PFSK-1 (cell line): ENCODE results near the gene FMC1.

ENCODE experiments used
- FOXP2 ChIP-seq: optimal IDR thresholded peaks from 2 replicates; pipeline ENCODE3; 2011; ENCODE audit warnings: borderline replicate concordance, control low read depth, inconsistent platforms; ENCODE audit not compliant: insufficient read depth; ENCODE audit errors: extremely low read length, extremely low read depth
- POLR2AphosphoS5 ChIP-seq: IDR thresholded peaks from 2 replicates; pipeline ENCODE4 v1.6.1; 2012; ENCODE audit warnings: low read depth, mild to moderate bottlenecking, control low read depth, low read length, moderate library complexity
- REST ChIP-seq, 2 experiments: IDR thresholded peaks; 2 replicates each; pipeline versions ENCODE4 v1.6.1 to v1.8.0; 2011 to 2012; ENCODE audit warnings: low read depth in 2 of 2, low read length in 2 of 2, control low read depth in 1 of 2, inconsistent platforms in 1 of 2, mild to moderate bottlenecking in 1 of 2, moderate library complexity in 1 of 2; ENCODE audit not compliant: insufficient read depth in 1 of 2
- SIN3A ChIP-seq: IDR thresholded peaks from 2 replicates; pipeline ENCODE4 v1.6.1; 2012; ENCODE audit warnings: mild to moderate bottlenecking, low read length, moderate library complexity, borderline replicate concordance; ENCODE audit not compliant: insufficient read depth
- TAF1 ChIP-seq: IDR thresholded peaks from 2 replicates; pipeline ENCODE4 v1.6.1; 2012; ENCODE audit warnings: low read length, control low read depth, borderline replicate concordance; ENCODE audit not compliant: insufficient read depth

The FMC1 gene

DNA sequence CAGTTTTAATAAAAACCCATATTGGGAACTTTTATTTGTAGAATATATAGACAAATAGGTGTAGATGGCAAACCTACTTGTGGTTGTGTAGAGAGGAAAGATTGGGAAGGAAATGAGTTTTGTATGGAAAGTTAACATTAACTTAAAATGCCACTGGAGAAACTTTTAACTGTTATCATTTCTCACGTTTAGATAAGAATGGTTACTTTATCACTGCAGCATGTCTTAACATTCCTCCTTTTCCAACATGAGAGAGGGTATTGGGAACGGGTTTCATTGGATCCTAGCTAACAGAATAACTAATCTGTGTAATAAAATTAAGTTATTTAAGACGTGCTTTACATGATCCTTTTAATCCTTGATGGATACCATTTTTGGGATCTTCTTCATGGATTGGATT, 20.4 kb downstream of the FMC1 start:
- no peak for TF ChIP-seq POLR2AphosphoS5
- TF ChIP-seq FOXP2, result no peak
- TF ChIP-seq SIN3A, result no peak
- TF ChIP-seq REST (IDR thresholded peaks at IDR 0.05; ENCODE audit: insufficient read depth in 1 of 2, low read depth in 2 of 2, low read length in 2 of 2), result no peak
- TF ChIP-seq TAF1, result no peak

GRCh38 chr7:139362302-139362701, 21.2 kb downstream of the FMC1 start:
- TF ChIP-seq TAF1 (no peak), POLR2AphosphoS5 (no peak), SIN3A (no peak), FOXP2 (no peak), REST (IDR thresholded peaks at IDR 0.05; ENCODE audit: insufficient read depth in 1 of 2, low read depth in 2 of 2, low read length in 2 of 2) (no peak)

- TF ChIP-seq POLR2AphosphoS5, result no peak
Measured at GRCh38 chr7:139362981-139363380, 21.8 kb downstream of the FMC1 start.

DNA sequence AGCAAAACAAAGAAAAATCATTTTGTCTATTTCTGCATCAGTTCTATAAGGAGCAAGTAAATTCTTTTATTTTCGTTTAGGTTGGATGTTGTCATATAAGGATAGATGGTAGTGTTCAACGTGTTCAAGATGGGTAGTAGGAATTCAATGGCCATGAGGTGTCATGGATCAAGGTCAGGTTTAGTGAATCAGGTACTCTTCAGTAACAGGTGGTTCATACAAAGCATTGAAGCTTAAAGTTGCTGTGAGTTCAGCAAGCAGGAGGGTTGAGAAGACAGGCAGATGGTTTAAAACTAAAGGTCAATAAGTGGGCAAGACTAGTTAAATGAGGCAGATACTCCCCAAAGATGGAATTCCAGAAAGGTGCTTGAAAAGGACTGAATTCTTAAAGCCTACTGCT, 24.2 kb downstream of the FMC1 start:
- no peak for TF ChIP-seq POLR2AphosphoS5
- TF ChIP-seq TAF1, result no peak
- TF ChIP-seq SIN3A, result no peak
- no peak for TF ChIP-seq REST (IDR thresholded peaks at IDR 0.05; ENCODE audit: insufficient read depth in 1 of 2, low read depth in 2 of 2, low read length in 2 of 2)
- no peak for TF ChIP-seq FOXP2

DNA sequence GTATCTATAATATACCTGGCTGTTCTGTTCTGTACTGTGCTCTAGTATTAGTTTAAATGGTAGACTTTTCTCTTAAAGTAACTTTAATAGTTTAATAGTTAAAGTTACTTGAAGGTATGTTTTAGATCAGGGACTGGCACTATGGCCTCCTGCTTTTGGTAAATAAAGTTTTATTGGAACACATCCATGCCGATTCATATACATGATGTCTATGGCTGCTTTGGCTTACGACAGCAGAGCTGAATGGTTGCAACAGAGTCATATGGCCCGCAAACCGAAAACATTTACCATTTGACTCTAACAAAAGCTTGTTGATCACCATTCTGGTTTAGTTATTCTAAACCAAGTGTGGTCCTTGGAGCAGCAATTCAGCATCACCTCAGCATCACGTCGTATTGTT, 25.3 kb downstream of the FMC1 start:
- TF ChIP-seq FOXP2, result no peak
- no peak for TF ChIP-seq SIN3A
- no peak for TF ChIP-seq TAF1
- no peak for TF ChIP-seq REST (IDR thresholded peaks at IDR 0.05; ENCODE audit: insufficient read depth in 1 of 2, low read depth in 2 of 2, low read length in 2 of 2)
- TF ChIP-seq POLR2AphosphoS5, result no peak
